ENCODE measurements around the gene PRRT2.

DNA sequence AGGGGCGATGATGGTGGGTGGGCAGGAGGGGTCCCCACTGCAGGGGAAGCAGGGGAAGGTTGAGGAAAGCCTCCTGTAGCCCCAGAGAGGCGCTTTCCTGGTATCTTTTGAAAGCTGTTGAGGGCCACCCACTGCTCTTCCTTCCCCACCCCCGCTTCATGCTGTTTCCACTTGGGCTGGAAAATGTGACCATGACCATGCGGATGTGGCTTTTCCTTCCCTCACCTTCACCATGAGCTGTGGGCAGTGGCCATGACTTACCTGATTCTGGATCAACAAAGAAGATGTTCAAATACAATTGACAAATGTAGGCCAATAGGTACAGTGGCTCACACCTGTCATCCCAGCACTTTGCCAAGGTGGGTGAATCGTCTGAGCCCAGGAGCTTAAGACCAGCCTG lies 22.1 kb downstream of the PRRT2 start:
- TF ChIP-seq, protein P1, sequence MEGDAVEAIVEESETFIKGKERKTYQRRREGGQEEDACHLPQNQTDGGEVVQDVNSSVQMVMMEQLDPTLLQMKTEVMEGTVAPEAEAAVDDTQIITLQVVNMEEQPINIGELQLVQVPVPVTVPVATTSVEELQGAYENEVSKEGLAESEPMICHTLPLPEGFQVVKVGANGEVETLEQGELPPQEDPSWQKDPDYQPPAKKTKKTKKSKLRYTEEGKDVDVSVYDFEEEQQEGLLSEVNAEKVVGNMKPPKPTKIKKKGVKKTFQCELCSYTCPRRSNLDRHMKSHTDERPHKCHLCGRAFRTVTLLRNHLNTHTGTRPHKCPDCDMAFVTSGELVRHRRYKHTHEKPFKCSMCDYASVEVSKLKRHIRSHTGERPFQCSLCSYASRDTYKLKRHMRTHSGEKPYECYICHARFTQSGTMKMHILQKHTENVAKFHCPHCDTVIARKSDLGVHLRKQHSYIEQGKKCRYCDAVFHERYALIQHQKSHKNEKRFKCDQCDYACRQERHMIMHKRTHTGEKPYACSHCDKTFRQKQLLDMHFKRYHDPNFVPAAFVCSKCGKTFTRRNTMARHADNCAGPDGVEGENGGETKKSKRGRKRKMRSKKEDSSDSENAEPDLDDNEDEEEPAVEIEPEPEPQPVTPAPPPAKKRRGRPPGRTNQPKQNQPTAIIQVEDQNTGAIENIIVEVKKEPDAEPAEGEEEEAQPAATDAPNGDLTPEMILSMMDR (IDR thresholded peaks at IDR 0.05; ENCODE audit: low read length), result no peak
- TF ChIP-seq EZH2 (optimal IDR thresholded peaks at IDR 0.05; ENCODE audit: low read depth, low read length) (no peak), EZH2phosphoT487 (IDR thresholded peaks at IDR 0.05; ENCODE audit: low read length) (no peak)
